GM15510 (cell line): ENCODE results near the gene PCTP.

ENCODE experiments used
- POLR2A ChIP-seq: IDR thresholded peaks from 3 replicates; pipeline ENCODE4 v1.6.1; 2011; ENCODE audit warnings: borderline replicate concordance; ENCODE audit not compliant: insufficient read length; ENCODE audit errors: extremely low read depth

The PCTP gene

GRCh38 chr17:55820675-55821074 lies 69.8 kb downstream of the PCTP start:
- TF ChIP-seq POLR2A, result no peak

GRCh38 chr17:55822028-55822427 lies 71.2 kb downstream of the PCTP start:
- TF ChIP-seq POLR2A, result no peak

GRCh38 chr17:55825213-55825612 lies 74.4 kb downstream of the PCTP start:
- no peak for TF ChIP-seq POLR2A
